WTC11 (cell line): ENCODE measurements around the gene FUT7. TPM values are rescaled to one million over a fixed set of nuclear protein-coding genes. Genes with fewer than 3 reads are reported as not detected.

Experiments
- ATAC-seq: fragments of 200-7000 bp; cut with Tn5 transposase; 2 replicates; pipeline ENCODE4 v1.10.0; 2021; ENCODE audit warnings: mild to moderate bottlenecking, moderate library complexity
- CTCF ChIA-PET: fragments of 300-600 bp; sonication (Branson Sonifier 250); formaldehyde crosslinking; loops from one replicate; lab custom pipeline; 2021; ENCODE audit warnings: antibody characterized with exemption; lab: Charles Lee
- POLR2A ChIA-PET: fragments of 350-600 bp; sonication (Branson Sonifier 250); formaldehyde crosslinking; loops from one replicate; lab custom pipeline; 2021; ENCODE audit warnings: antibody characterized with exemption; lab: Charles Lee
- DNase-seq: peaks from one replicate; pipeline ENCODE4 v3.0.0; 2021; ENCODE audit warnings: low spot score
- H3K27ac Mint-ChIP-seq: 2 replicates; pipeline ENCODE4 v1.8.0; 2021; ENCODE audit warnings: mixed read lengths
- H3K27me3 Mint-ChIP-seq: 2 replicates; pipeline ENCODE4 v1.8.0; 2021; ENCODE audit warnings: low read depth, mild to moderate bottlenecking, moderate library complexity, mixed read lengths
- H3K36me3 Mint-ChIP-seq: 2 replicates; pipeline ENCODE4 v1.8.0; 2021; ENCODE audit warnings: mixed read lengths
- H3K4me1 Mint-ChIP-seq: 2 replicates; pipeline ENCODE4 v1.8.0; 2022; ENCODE audit warnings: mixed read lengths
- H3K4me3 Mint-ChIP-seq: 2 replicates; pipeline ENCODE4 v1.8.0; 2021; ENCODE audit warnings: mild to moderate bottlenecking, moderate library complexity, mixed read lengths
- H3K9me3 Mint-ChIP-seq: 2 replicates; pipeline ENCODE4 v1.8.0; 2021; ENCODE audit warnings: mixed read lengths
- AR ChIP-seq: fragments of 250-450 bp; sonication (Bioruptor Pico); IDR thresholded peaks from 2 replicates; pipeline ENCODE4 v1.9.0; 2021; ENCODE audit warnings: mild to moderate bottlenecking
- CTCF ChIP-seq: fragments of 200-600 bp; IDR thresholded peaks from 2 replicates; pipeline ENCODE4 v1.8.0; 2022; ENCODE audit warnings: antibody characterized with exemption
- E2F5 ChIP-seq: sonication (generic); formaldehyde crosslinking; IDR thresholded peaks from 2 replicates; pipeline ENCODE4 v1.8.1; 2022; ENCODE audit warnings: mild to moderate bottlenecking, moderate library complexity, missing genetic modification reagents
- ERG ChIP-seq: fragments of 250-450 bp; sonication (Bioruptor Pico); IDR thresholded peaks from 2 replicates; pipeline ENCODE4 v1.8.0; 2021; ENCODE audit warnings: mild to moderate bottlenecking
- ETV6 ChIP-seq: sonication (generic); formaldehyde crosslinking; IDR thresholded peaks from 2 replicates; pipeline ENCODE4 v1.8.1; 2022; ENCODE audit warnings: mild to moderate bottlenecking, missing genetic modification reagents
- FOXJ3 ChIP-seq: sonication (generic); formaldehyde crosslinking; IDR thresholded peaks from 2 replicates; pipeline ENCODE4 v1.9.0; 2021; ENCODE audit warnings: missing genetic modification reagents, mild to moderate bottlenecking, borderline replicate concordance
- FOXP1 ChIP-seq: sonication (generic); formaldehyde crosslinking; IDR thresholded peaks from 2 replicates; pipeline ENCODE4 v1.8.0; 2022; ENCODE audit warnings: missing genetic modification reagents, mild to moderate bottlenecking, moderate library complexity, borderline replicate concordance
- MXD4 ChIP-seq: fragments of 250-450 bp; sonication (Bioruptor Pico); IDR thresholded peaks from 2 replicates; pipeline ENCODE4 v1.8.0; 2021; ENCODE audit warnings: mild to moderate bottlenecking, moderate library complexity, borderline replicate concordance
- MYBL2 ChIP-seq: sonication (generic); formaldehyde crosslinking; IDR thresholded peaks from 2 replicates; pipeline ENCODE4 v1.8.1; 2023; ENCODE audit warnings: mild to moderate bottlenecking, moderate library complexity, missing genetic modification reagents
- NR3C1 ChIP-seq: sonication (generic); formaldehyde crosslinking; conservative IDR thresholded peaks from 2 replicates; pipeline ENCODE4 v1.8.1; 2023; ENCODE audit warnings: low read depth, mild to moderate bottlenecking, missing genetic modification reagents
- OVOL2 ChIP-seq: fragments of 250-450 bp; sonication (Bioruptor Pico); IDR thresholded peaks from 2 replicates; pipeline ENCODE4 v1.9.0; 2021; ENCODE audit warnings: mild to moderate bottlenecking, borderline replicate concordance
- SOX15 ChIP-seq: fragments of 250-450 bp; sonication (Bioruptor Pico); IDR thresholded peaks from 2 replicates; pipeline ENCODE4 v1.9.0; 2021; ENCODE audit warnings: mild to moderate bottlenecking
- SP1 ChIP-seq: sonication (generic); formaldehyde crosslinking; conservative IDR thresholded peaks from 2 replicates; pipeline ENCODE4 v1.8.1; 2022; ENCODE audit warnings: missing genetic modification reagents
- TP53 ChIP-seq: sonication (generic); formaldehyde crosslinking; IDR thresholded peaks from 2 replicates; pipeline ENCODE4 v1.8.1; 2023; ENCODE audit warnings: mild to moderate bottlenecking, missing genetic modification reagents
- ZBTB43 ChIP-seq: sonication (generic); formaldehyde crosslinking; IDR thresholded peaks from 2 replicates; pipeline ENCODE4 v1.8.1; 2023; ENCODE audit warnings: mild to moderate bottlenecking, missing genetic modification reagents
- ZMAT4 ChIP-seq: fragments of 250-450 bp; sonication (Bioruptor Pico); IDR thresholded peaks from 2 replicates; pipeline ENCODE4 v1.9.0; 2021; ENCODE audit warnings: mild to moderate bottlenecking
- ZNF121 ChIP-seq: sonication (generic); formaldehyde crosslinking; IDR thresholded peaks from 2 replicates; pipeline ENCODE4 v1.8.0; 2023; ENCODE audit warnings: missing genetic modification reagents
- ZNF263 ChIP-seq: sonication (generic); formaldehyde crosslinking; IDR thresholded peaks from 2 replicates; pipeline ENCODE4 v1.8.1; 2022; ENCODE audit warnings: low read depth, mild to moderate bottlenecking, moderate library complexity, missing genetic modification reagents
- ZNF423 ChIP-seq: fragments of 250-450 bp; sonication (Bioruptor Pico); IDR thresholded peaks from 2 replicates; pipeline ENCODE4 v2.1.2; 2022; ENCODE audit warnings: mild to moderate bottlenecking, moderate library complexity
- total RNA-seq: library from RNA; stranded (reverse); gene quantifications from 3 replicates; pipeline ENCODE4 v1.2.3, GENCODE V29; 2021

The FUT7 gene
- total RNA-seq, 1 experiment from 2014 or later: not detected

- TF ChIP-seq FOXJ3: no peak
- TF ChIP-seq SOX15 (CRISPR knock-in tag): no peak
- TF ChIP-seq ZNF121 (CRISPR knock-in tag): no peak
- no peak for TF ChIP-seq ETV6 (CRISPR knock-in tag)
- TF ChIP-seq OVOL2 (CRISPR knock-in tag): no peak
- no peak for TF ChIP-seq ZMAT4
- TF ChIP-seq TP53: no peak
- Mint-ChIP-seq H3K36me3 (peaks cover 3% of the 10 kb centered on the region), H3K4me3 (peak overlapping the region; percentile 69), H3K9me3 (no peaks in the 10 kb centered on the region), H3K27ac (no peak overlapping the region), H3K4me1 (peaks cover 20% of the 10 kb centered on the region), H3K27me3 (no peaks in the 10 kb centered on the region)
- DNase-seq (no peak), ATAC-seq (no peak)
- ChIA-PET CTCF (interaction anchor here (0.6 to 10.4 kb wide), 74 partner anchors 9 to 340 kb away, joined by 3 to 240 read pairs (median 7); partner anchors contain the start of genes ABCA2, CYSRT1, DPP7 and ENTPD2), POLR2A (interaction anchor here (0.7 to 2.9 kb wide), 4 partner anchors 18 to 172 kb away, joined by 3 to 21 read pairs (median 4); partner anchors contain the start of genes MAN1B1 and TUBB4B)
These were observed 36.9 kb upstream of the FUT7 start for GRCh38 chr9:137068539-137069507.

- DNase-seq: peak; percentile 90
- Mint-ChIP-seq H3K4me1 (peaks cover 20% of the 10 kb centered on the region), H3K27ac (peak overlapping the region; percentile 90), H3K4me3 (peak overlapping the region; percentile 69), H3K36me3 (peaks cover 3% of the 10 kb centered on the region), H3K9me3 (no peaks in the 10 kb centered on the region), H3K27me3 (no peaks in the 10 kb centered on the region)
- ChIA-PET CTCF (interaction anchor here (0.6 to 10.4 kb wide), 84 partner anchors 10 to 725 kb away, joined by 3 to 240 read pairs (median 5); partner anchors contain the start of genes ABCA2, AJM1, CLIC3 and CYSRT1), POLR2A (interaction anchor here (0.6 to 1.0 kb wide), 5 partner anchors 19 to 268 kb away, joined by 3 to 4 read pairs (median 3); partner anchors contain the start of genes MAN1B1 and TUBB4B)
- peak; percentile 81 for TF ChIP-seq CTCF
- 0 out of 2 replicates have a peak, but pooled peaks have one; percentile 25 for TF ChIP-seq SP1
- TF ChIP-seq ZNF423: peak; percentile 84
- TF ChIP-seq FOXP1: 0 out of 2 replicates have a peak, but pooled peaks have one; percentile 24
- no peak for TF ChIP-seq E2F5 (CRISPR knock-in tag)
- peak; percentile 62 for ATAC-seq
These were observed 36.1 kb upstream of the FUT7 start for GRCh38 chr9:137067860-137068538.

GRCh38 chr9:137066096-137066861 lies 34.4 kb upstream of the FUT7 start:
- Mint-ChIP-seq H3K9me3 (no peaks in the 10 kb centered on the region), H3K36me3 (peaks cover 3% of the 10 kb centered on the region), H3K27me3 (peaks cover 3% of the 10 kb centered on the region; the same call in 1 of the 2 replicates), H3K4me3 (no peak overlapping the region), H3K27ac (no peak overlapping the region), H3K4me1 (peaks cover 17% of the 10 kb centered on the region)
- CTCF ChIA-PET: interaction anchor here (0.7 to 10.4 kb wide), 10 partner anchors 10 to 171 kb away, joined by 3 to 240 read pairs (median 20); partner anchors contain the start of genes ENTPD2, MAN1B1 and SSNA1
- no peak for DNase-seq
- TF ChIP-seq ZNF263 (no peak), NR3C1 (CRISPR knock-in tag) (no peak), MXD4 (no peak), ERG (CRISPR knock-in tag) (no peak), AR (CRISPR knock-in tag) (no peak), ZBTB43 (no peak), MYBL2 (CRISPR knock-in tag) (no peak)
- POLR2A ChIA-PET: interaction anchor here (0.9 to 1.0 kb wide), 2 partner anchors 20 to 21 kb away, joined by 3 read pairs; partner anchors contain the start of gene MAN1B1
- ATAC-seq: no peak
